Measurements from ENCODE around the gene ALDH3A1.

- TF ChIP-seq EZH2 (IDR thresholded peaks at IDR 0.05) (no peak), FOXP2 (optimal IDR thresholded peaks at IDR 0.05; ENCODE audit: control extremely low read depth, extremely low read length, insufficient read depth) (no peak)
These were observed 23.3 kb downstream of the ALDH3A1 start for GRCh38 chr17:19724501-19725420.
